Stimulated activated CD8-positive, alpha-beta memory T cell treated with anti-CD3 and anti-CD28 coated beads, Interleukin-15, amount 100 ng/mL, for 4 hours (primary cell): Measurements from ENCODE around the gene MYBPC2.

Experiments used
- DNase-seq, 2 donors: peaks; one replicate each; pipeline ENCODE4 v3.0.0-alpha.2; 2020; ENCODE audit warnings: low read depth in 2 of 2

Gene MYBPC2

GRCh38 chr19:50515168-50515561 is 82.5 kb downstream of the MYBPC2 start:
- no peak for DNase-seq
